Muscle layer of colon (tissue), 2 donors: ENCODE results near the gene CHRNB2.

Experiments used
- H3K27ac ChIP-seq: one replicate; pipeline ENCODE4 v1.7.0; 2013; ENCODE audit warnings: low read depth, mild to moderate bottlenecking, low read length, moderate library complexity
- H3K27me3 ChIP-seq, 2 donors: one replicate each; pipeline ENCODE4 v1.7.0; 2013; ENCODE audit warnings: low read length in 2 of 2, mild to moderate bottlenecking in 2 of 2; ENCODE audit not compliant: insufficient read depth in 2 of 2, control insufficient read depth in 1 of 2
- H3K36me3 ChIP-seq: one replicate; pipeline ENCODE4 v1.7.0; 2013; ENCODE audit warnings: mild to moderate bottlenecking, low read length; ENCODE audit not compliant: insufficient read depth
- H3K4me1 ChIP-seq: one replicate; pipeline ENCODE4 v1.7.0; 2013; ENCODE audit warnings: mild to moderate bottlenecking, low read length; ENCODE audit not compliant: insufficient read depth
- H3K4me3 ChIP-seq, 2 donors: one replicate each; pipeline ENCODE4 v1.7.0; 2013; ENCODE audit warnings: low read length in 2 of 2, low read depth in 1 of 2, mild to moderate bottlenecking in 1 of 2, moderate library complexity in 1 of 2
- H3K9ac ChIP-seq: one replicate; pipeline ENCODE4 v1.7.0; 2013; ENCODE audit warnings: low read length
- H3K9me3 ChIP-seq: one replicate; pipeline ENCODE4 v1.7.0; 2013; ENCODE audit warnings: mild to moderate bottlenecking, low read length
- donor health status: abdominal sarcoma.
- donor health status: Adenocarcinoma of cecum.

The CHRNB2 gene

DNA sequence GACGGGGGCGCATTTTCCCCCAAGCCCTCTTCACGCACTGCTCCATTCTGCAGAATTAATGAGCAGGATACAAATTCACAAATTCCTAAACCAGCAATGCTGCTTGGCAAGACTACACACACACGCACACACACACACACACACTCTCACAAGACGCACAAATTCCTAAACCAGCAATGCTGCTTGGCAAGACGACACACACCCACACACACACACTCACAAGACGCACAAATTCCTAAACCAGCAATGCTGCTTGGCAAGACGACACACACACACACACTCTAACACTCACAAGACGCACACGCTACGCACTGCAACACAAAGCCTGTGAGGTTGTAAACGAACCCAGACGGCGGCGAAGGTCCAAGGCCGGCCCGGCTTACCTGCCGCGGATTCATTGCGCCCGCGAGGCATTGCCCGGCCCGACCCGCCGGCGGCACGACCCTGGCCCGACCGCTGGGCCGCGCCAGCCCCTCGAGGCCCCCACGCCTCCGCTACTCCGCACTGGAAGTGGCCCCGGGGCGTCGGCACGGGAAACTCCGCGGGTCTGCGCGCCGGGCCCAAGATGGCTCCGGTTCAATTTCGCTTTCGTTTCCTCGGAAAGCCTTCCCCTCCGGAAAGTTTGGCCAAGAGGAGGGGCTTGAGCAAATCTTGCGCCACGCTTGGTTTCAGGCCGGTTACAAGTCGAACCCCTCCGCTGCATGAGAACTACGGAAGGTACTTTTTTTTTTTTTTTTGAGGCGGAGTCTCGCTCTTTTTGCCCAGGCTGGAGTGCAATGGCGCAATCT lies 40.2 kb downstream of the CHRNB2 start, which contains the start of gene ADAR:
Gene ADAR, minus strand, starts transcription at position 578 of the 788 bp plus-strand sequence. Its CDS starts 180 bp downstream, at position 398.
- H3K9me3 ChIP-seq: no peaks in the 10 kb centered on the region
- H3K4me1 ChIP-seq: peaks cover 38% of the 10 kb centered on the region
- peak within 1 kb of the TSS; percentile 97 for H3K27ac ChIP-seq
- H3K4me3 ChIP-seq: peak within 1 kb of the TSS; percentile 96
- no peaks in the 10 kb centered on the region for H3K36me3 ChIP-seq
- H3K9ac ChIP-seq: peak within 1 kb of the TSS; percentile 84
- no peaks in the 10 kb centered on the region for H3K27me3 ChIP-seq

DNA sequence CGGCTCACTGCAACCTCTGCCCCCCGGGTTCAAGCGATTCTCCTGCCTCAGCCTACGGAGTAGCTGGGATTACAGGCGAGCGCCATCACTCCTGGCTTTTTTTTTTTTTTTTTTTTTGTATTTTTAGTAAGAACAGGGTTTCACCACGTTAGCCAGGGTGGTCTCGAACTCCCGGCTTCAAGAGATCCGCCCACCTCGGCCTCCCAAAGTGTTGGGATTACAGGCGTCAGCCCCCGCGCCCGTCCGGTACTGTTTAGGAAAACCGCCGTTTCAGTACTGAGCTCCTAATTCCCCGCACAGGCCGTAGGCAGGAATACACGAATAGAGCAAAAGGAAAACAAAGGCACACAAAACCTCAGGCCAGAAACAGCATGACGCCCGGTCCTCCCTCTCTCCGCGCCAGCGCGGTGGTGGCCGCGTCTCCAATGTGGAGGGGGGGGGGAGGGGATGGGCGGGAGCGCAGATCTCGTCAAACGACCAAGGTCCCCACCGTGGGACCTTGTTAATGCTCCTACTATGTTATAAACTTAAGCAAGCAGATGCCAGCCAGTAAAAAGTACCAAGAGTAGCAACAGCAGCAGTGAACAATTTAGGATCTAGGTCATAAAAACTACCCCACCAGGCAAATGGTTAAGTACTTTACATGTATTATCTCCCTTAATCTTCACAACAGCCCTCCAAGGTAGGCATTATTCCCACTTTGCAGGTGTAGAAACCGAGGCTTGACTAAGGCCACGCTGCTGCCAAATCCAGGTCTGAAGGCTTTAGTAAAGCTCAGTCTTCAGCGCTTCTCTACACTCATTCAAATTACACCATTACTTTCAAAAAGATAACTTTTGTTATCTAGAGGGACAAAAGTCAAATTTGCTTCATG lies 41.1 kb downstream of the CHRNB2 start:
- Histone ChIP-seq H3K4me3 (peak overlapping the region; percentile 96), H3K27ac (peak overlapping the region; percentile 97), H3K9ac (peak overlapping the region; percentile 84), H3K4me1 (peaks cover 32% of the 10 kb centered on the region), H3K27me3 (no peaks in the 10 kb centered on the region), H3K36me3 (no peaks in the 10 kb centered on the region), H3K9me3 (no peaks in the 10 kb centered on the region)

DNA sequence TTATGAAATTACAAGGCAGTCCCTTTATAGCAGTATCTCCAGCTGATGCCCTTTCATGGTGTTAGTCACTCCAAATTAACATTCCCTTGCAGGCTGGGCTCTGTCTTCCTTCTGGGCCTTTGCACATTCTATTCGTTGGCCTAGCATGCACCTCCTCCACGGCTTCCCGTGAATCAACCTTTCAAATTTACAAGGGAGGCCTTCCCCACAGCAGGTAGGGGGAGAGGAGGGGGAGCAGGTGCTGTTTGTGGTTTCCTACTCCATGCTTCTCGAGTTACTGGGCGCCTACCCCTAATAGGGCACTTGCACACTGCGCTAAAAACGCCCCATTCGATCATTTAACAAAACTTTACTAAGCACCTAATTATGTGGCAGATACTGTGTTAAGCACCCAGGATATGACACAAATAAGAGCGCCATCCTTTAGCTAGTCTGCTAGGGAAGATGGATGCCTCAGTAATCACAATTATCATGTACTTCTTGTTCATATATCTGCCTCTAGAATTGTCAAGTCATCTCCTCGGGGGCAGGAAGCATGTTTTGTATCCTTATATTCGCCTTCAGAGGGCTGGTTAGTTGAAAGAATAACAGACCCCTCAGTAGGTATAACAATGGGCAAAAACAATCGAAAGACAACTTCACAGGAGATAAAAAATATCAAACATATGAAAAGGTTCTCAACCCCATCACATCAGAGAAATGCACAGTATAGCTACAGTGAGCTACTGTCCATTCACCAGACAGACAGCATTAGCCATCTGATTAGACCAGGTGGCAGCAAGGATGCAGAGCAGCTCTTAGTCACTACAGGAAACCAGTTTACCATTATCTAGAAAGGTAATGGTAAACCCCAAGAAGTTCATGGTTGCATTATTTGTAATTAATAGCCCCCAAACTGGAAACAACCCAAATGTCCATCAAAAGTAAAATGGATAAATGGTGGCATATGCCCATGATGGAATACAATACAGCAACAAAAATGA lies 42.1 kb downstream of the CHRNB2 start:
- H3K9ac ChIP-seq: no peak overlapping the region
- no peaks in the 10 kb centered on the region for H3K9me3 ChIP-seq
- H3K36me3 ChIP-seq: no peaks in the 10 kb centered on the region
- H3K27ac ChIP-seq: no peak overlapping the region
- H3K4me1 ChIP-seq: peaks cover 24% of the 10 kb centered on the region
- H3K27me3 ChIP-seq: no peaks in the 10 kb centered on the region
- no peak overlapping the region for H3K4me3 ChIP-seq

DNA sequence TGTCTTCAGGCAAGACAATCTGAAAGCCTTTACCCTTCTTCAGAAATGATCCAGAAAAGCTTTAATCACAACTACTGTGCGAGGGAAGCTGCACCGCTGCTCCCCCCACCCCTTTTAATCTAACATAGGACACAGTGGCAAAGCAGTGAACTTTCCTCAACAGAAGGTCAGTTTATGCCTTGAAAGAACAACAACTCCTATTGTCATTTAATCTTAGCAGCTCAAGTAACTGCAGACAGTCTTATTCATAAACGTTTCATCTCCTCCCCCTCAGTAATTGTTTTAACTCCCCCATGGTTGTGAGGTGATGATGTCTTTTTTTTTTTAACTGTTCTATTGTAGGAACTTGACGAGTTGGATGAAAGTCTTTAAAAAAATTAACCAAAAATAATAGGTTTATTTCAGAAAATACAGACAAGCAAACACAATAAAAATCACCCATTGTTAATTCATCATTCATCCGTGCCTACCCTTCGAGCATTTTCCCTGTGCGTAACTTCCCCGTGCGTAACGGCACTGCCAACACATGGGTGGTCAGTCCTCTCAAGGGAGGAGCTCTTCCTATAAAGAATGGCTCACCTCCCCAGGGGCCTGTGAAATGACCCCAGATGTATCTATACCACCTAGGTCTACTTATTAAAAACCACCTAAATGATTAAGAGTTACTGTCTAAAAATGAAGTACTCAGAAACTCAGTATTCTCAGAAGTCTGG lies 43.7 kb downstream of the CHRNB2 start:
- Histone ChIP-seq H3K36me3 (no peaks in the 10 kb centered on the region), H3K4me3 (no peak overlapping the region), H3K9ac (no peak overlapping the region), H3K27ac (no peak overlapping the region), H3K4me1 (peaks cover 11% of the 10 kb centered on the region), H3K9me3 (no peaks in the 10 kb centered on the region), H3K27me3 (no peaks in the 10 kb centered on the region)

DNA sequence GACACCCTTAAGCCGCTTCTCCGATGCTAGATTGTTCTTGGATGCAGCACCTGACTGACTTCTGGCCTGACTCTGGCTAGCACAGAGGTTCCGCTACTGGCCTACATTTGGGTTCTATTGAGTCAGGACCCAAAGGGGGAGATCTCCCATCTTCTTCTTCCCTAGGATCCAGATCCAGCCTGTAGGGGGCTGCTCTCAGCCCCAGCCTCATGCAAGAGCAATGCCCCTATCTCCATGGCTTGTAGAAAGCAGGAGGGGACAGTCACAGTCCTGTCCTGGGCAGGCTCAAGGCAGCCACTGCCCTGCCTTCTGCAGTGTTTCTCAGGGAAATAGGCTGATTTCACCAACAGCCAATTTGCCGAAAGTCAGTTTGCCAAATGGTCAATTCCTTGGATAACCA lies 46.7 kb downstream of the CHRNB2 start:
- peaks cover 7% of the 10 kb centered on the region for H3K4me1 ChIP-seq
- no peak overlapping the region for H3K27ac ChIP-seq
- H3K4me3 ChIP-seq: no peak overlapping the region
- no peaks in the 10 kb centered on the region for H3K36me3 ChIP-seq
- no peak overlapping the region for H3K9ac ChIP-seq
- no peaks in the 10 kb centered on the region for H3K9me3 ChIP-seq
- no peaks in the 10 kb centered on the region for H3K27me3 ChIP-seq

DNA sequence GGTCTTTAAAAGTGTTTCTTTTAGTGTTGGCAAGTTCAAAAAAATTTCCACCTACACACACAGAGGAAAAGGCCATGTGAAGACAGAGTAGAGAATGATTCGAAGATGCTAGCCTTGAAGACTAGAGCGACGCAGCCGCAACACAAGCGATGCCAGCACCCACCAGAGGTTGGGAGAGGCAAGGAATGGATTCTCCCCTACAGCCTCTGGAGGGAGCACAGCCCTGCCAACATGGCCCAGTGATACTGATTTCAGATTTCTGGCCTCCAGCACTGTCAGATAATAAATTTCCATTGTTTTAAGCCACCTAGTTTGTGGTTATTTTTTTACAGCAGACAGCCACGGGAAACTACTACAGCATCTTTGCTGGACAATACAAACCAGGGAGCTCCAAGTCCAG lies 47.3 kb downstream of the CHRNB2 start:
- H3K36me3 ChIP-seq: no peaks in the 10 kb centered on the region
- no peaks in the 10 kb centered on the region for H3K9me3 ChIP-seq
- no peak overlapping the region for H3K4me3 ChIP-seq
- no peak overlapping the region for H3K27ac ChIP-seq
- H3K4me1 ChIP-seq: peaks cover 4% of the 10 kb centered on the region
- no peak overlapping the region for H3K9ac ChIP-seq
- H3K27me3 ChIP-seq: no peaks in the 10 kb centered on the region

DNA sequence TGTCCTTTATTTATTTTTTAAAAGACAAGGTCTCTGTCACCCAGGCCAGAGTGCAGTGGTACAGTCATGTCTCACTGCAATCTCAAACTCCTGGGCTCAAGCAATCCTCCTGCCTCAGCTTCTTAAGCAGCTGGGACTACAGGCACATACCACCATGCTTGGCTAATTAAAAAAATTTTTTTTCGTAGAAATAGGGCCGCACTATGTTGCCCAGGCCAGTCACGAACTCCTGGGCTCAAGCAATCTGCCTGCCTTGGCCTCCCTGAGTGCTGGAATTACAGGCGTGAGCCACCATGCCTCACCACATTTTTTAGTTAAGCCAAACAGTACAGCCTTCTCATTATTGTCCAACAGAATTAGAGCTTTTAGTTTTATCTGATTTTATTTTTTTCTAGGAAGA lies 47.8 kb downstream of the CHRNB2 start:
- Histone ChIP-seq H3K9me3 (no peaks in the 10 kb centered on the region), H3K27me3 (no peaks in the 10 kb centered on the region), H3K4me3 (no peak overlapping the region), H3K9ac (no peak overlapping the region), H3K27ac (no peak overlapping the region), H3K36me3 (no peaks in the 10 kb centered on the region), H3K4me1 (peaks cover 4% of the 10 kb centered on the region)

DNA sequence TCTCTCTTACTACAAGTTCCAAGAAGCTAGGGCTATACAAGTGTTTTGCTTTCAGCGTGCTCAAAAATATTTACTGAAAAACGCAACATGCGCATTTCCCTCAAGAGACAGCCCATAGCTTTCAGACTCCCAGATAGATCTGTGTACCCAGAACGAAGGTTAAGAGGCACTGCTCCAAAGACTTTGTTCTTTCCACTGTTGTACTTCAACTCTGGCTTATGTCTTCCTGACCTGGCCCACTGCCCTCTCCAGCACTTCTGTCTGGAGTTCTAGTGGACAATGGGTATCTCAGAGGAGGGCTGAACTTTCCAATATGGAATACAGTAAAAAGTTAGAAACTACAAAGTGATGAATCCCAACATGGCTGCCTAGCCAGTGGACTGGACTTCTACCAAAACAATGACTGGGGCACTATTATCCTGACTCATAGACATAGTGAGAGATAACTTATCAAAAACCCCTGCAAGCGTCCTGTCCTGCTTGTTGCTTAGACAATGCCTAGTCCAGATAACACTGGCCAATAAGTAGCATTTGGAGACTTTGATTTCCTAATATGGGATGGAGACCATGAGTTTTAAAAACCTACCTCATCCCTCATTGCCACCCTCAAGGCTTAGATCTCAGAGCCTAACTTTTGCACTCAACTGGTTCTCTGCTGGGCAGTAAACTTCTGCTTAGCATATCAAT lies 49.2 kb downstream of the CHRNB2 start:
- H3K9ac ChIP-seq: no peak overlapping the region
- no peak overlapping the region for H3K4me3 ChIP-seq
- H3K27me3 ChIP-seq: no peaks in the 10 kb centered on the region
- H3K36me3 ChIP-seq: no peaks in the 10 kb centered on the region
- no peaks in the 10 kb centered on the region for H3K9me3 ChIP-seq
- peaks cover 4% of the 10 kb centered on the region for H3K4me1 ChIP-seq
- no peak overlapping the region for H3K27ac ChIP-seq

DNA sequence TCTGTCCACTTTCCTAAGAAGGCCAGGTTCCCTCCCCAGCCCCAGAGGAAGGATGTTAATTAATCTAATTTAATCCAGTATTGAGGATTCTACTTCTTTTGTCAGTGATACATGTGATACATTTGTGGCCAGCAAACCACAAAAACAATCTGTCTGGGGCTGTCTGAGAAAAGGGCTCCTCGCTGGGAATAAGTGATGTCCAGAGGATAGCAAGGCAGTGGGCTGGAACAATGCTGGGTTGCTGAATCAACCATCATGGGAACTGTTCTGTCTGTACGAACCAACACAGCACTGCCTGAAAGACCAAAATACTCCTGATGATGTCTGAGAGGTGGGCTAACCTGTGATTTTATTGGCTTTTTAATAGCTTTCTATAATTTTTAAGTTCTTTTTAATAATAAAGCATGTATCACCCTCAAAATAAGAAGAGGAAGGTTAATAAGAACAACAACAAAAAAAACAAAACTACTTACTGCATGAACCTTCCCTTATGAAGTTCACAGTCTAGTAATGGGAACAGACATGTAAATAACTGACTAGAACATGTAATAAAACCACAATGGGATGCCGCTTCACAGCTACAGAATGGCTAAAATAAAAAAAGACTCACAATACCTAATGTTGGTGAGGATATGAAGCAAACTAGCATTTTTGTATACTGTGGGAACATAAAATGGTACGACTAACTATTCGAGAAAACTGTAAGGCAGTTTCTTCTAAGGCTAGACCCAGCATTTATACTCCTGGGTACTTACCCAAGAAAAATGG lies 51.8 kb downstream of the CHRNB2 start:
- H3K4me3 ChIP-seq: no peak overlapping the region
- H3K27ac ChIP-seq: no peak overlapping the region
- peaks cover 4% of the 10 kb centered on the region for H3K4me1 ChIP-seq
- H3K27me3 ChIP-seq: no peaks in the 10 kb centered on the region
- H3K36me3 ChIP-seq: peaks cover 4% of the 10 kb centered on the region
- H3K9me3 ChIP-seq: no peaks in the 10 kb centered on the region
- no peak overlapping the region for H3K9ac ChIP-seq
